PFSK-1 (cell line): ENCODE data around the gene KCNIP3.

Experiments
- FOXP2 ChIP-seq: optimal IDR thresholded peaks from 2 replicates; pipeline ENCODE3; 2011; ENCODE audit warnings: borderline replicate concordance, control low read depth, inconsistent platforms; ENCODE audit not compliant: insufficient read depth; ENCODE audit errors: extremely low read length, extremely low read depth
- POLR2AphosphoS5 ChIP-seq: IDR thresholded peaks from 2 replicates; pipeline ENCODE4 v1.6.1; 2012; ENCODE audit warnings: low read depth, mild to moderate bottlenecking, control low read depth, low read length, moderate library complexity
- REST ChIP-seq, 2 experiments: IDR thresholded peaks; 2 replicates each; pipeline versions ENCODE4 v1.6.1 to v1.8.0; 2011 to 2012; ENCODE audit warnings: low read depth in 2 of 2, low read length in 2 of 2, control low read depth in 1 of 2, inconsistent platforms in 1 of 2, mild to moderate bottlenecking in 1 of 2, moderate library complexity in 1 of 2; ENCODE audit not compliant: insufficient read depth in 1 of 2
- SIN3A ChIP-seq: IDR thresholded peaks from 2 replicates; pipeline ENCODE4 v1.6.1; 2012; ENCODE audit warnings: mild to moderate bottlenecking, low read length, moderate library complexity, borderline replicate concordance; ENCODE audit not compliant: insufficient read depth
- TAF1 ChIP-seq: IDR thresholded peaks from 2 replicates; pipeline ENCODE4 v1.6.1; 2012; ENCODE audit warnings: low read length, control low read depth, borderline replicate concordance; ENCODE audit not compliant: insufficient read depth

KCNIP3 gene

GRCh38 chr2:95301186-95301585 lies 4.0 kb downstream of the KCNIP3 start:
- TF ChIP-seq REST (IDR thresholded peaks at IDR 0.05; ENCODE audit: insufficient read depth in 1 of 2, low read depth in 2 of 2, low read length in 2 of 2) (no peak), POLR2AphosphoS5 (no peak), FOXP2 (no peak), SIN3A (no peak), TAF1 (no peak)

- TF ChIP-seq SIN3A = no peak
- TF ChIP-seq POLR2AphosphoS5 = no peak
- no peak for TF ChIP-seq FOXP2
- no peak for TF ChIP-seq TAF1
- no peak for TF ChIP-seq REST (IDR thresholded peaks at IDR 0.05; ENCODE audit: insufficient read depth in 1 of 2, low read depth in 2 of 2, low read length in 2 of 2)
Measured at GRCh38 chr2:95301876-95302641, 4.9 kb downstream of the KCNIP3 start.

DNA sequence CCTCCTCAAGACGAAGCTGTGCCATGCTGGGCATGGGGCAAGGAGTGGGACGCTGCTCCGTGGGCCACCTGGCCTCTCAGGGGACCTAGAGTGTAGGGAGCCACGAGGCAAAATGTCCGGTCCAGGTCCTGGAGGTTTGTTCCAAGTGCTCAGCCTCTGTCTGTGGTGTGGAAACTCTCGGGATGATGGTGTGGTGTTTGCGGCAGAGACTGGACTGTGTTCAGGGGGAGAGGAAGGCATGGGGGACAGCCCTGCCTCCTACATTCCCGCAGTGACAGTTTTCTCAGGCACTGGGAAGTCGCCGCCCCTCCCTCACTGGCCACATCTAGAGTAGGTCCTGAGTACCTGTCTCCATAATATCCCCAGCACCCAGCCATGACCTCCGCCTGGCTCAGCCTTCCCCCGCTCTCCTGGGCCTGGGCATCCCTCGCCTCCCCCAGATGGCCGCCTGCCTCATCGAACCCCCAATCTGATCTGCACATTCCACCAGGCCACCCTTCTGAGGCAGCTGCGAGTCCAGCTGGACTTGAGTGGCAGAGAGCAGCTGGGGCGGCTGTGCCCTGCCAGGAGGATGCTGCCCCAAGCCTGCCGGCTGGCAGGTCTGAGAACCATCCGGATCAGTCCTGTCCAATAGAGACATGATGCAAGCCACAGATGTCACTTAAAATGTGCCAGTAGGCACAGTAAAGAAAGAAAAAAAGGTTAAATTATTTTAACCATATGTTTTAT lies 6.2 kb downstream of the KCNIP3 start:
- TF ChIP-seq FOXP2 (no peak), POLR2AphosphoS5 (no peak), REST (IDR thresholded peaks at IDR 0.05; ENCODE audit: insufficient read depth in 1 of 2, low read depth in 2 of 2, low read length in 2 of 2) (no peak), TAF1 (no peak), SIN3A (no peak)

GRCh38 chr2:95305380-95306061 lies 8.4 kb downstream of the KCNIP3 start:
- TF ChIP-seq SIN3A (no peak), REST (IDR thresholded peaks at IDR 0.05; ENCODE audit: insufficient read depth in 1 of 2, low read depth in 2 of 2, low read length in 2 of 2) (no peak), POLR2AphosphoS5 (no peak), TAF1 (no peak), FOXP2 (no peak)
